Nephron (organoid): Measurements from ENCODE around the gene TTC9C.

ENCODE experiments used
- H3K27ac Mint-ChIP-seq, 3 experiments: 2 replicates each; pipeline ENCODE4 v1.8.0; 2020; ENCODE audit warnings: mixed read lengths in 3 of 3, mild to moderate bottlenecking in 2 of 3, moderate library complexity in 1 of 3
- H3K27me3 Mint-ChIP-seq: 2 replicates; pipeline ENCODE4 v1.8.0; 2021; ENCODE audit warnings: low read depth, mild to moderate bottlenecking, moderate library complexity, mixed read lengths
- H3K36me3 Mint-ChIP-seq: 2 replicates; pipeline ENCODE4 v1.8.0; 2020; ENCODE audit warnings: low read depth, mixed read lengths
- H3K4me1 Mint-ChIP-seq: 2 replicates; pipeline ENCODE4 v1.8.0; 2020; ENCODE audit warnings: mixed read lengths
- H3K4me3 Mint-ChIP-seq, 3 experiments: 2 replicates each; pipeline ENCODE4 v1.8.0; 2020; ENCODE audit warnings: mild to moderate bottlenecking in 3 of 3, mixed read lengths in 3 of 3, moderate library complexity in 2 of 3
- H3K9me3 Mint-ChIP-seq: 2 replicates; pipeline ENCODE4 v1.8.0; 2020; ENCODE audit warnings: mixed read lengths
- TF ChIP-seq, protein P1 (sequence below), 3 experiments: fragments of 200-600 bp; sonication (generic); IDR thresholded peaks; one replicate each; pipeline ENCODE4 v1.5.0; 2021; ENCODE audit warnings: antibody characterized with exemption in 3 of 3; ENCODE audit not compliant: unreplicated experiment in 3 of 3

The TTC9C gene

DNA sequence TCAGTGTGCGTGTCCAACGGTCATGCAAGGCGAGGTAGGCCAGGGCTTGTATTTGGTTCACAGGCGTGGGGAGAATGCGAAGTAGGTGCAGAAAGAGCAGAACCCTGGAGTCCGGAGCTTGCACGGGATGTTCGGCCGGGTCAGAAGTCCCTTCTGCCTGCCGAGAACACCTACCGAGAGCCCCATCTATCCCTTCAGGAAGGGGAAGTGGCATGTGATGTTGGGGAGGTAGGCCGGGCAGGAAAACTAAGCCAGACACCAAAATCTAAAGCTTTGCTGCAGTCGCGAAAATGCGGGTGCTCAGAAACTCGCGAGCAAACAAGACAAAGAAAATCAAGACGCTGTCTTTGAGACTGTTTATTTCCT lies 42.5 kb downstream of the TTC9C start:
- no peaks in the 10 kb centered on the region for H3K9me3 Mint-ChIP-seq
- H3K27ac Mint-ChIP-seq: peak overlapping the region; percentile 99
- peak overlapping the region; percentile 88 to 95 (median 94) for H3K4me3 Mint-ChIP-seq
- H3K36me3 Mint-ChIP-seq: peaks cover 24% of the 10 kb centered on the region
- H3K4me1 Mint-ChIP-seq: peaks cover 16% of the 10 kb centered on the region
- TF ChIP-seq, protein P1, sequence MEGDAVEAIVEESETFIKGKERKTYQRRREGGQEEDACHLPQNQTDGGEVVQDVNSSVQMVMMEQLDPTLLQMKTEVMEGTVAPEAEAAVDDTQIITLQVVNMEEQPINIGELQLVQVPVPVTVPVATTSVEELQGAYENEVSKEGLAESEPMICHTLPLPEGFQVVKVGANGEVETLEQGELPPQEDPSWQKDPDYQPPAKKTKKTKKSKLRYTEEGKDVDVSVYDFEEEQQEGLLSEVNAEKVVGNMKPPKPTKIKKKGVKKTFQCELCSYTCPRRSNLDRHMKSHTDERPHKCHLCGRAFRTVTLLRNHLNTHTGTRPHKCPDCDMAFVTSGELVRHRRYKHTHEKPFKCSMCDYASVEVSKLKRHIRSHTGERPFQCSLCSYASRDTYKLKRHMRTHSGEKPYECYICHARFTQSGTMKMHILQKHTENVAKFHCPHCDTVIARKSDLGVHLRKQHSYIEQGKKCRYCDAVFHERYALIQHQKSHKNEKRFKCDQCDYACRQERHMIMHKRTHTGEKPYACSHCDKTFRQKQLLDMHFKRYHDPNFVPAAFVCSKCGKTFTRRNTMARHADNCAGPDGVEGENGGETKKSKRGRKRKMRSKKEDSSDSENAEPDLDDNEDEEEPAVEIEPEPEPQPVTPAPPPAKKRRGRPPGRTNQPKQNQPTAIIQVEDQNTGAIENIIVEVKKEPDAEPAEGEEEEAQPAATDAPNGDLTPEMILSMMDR (IDR thresholded peaks at IDR 0.05; ENCODE audit: unreplicated experiment in 3 of 3): no peak
- peaks cover 3% of the 10 kb centered on the region for H3K27me3 Mint-ChIP-seq

DNA sequence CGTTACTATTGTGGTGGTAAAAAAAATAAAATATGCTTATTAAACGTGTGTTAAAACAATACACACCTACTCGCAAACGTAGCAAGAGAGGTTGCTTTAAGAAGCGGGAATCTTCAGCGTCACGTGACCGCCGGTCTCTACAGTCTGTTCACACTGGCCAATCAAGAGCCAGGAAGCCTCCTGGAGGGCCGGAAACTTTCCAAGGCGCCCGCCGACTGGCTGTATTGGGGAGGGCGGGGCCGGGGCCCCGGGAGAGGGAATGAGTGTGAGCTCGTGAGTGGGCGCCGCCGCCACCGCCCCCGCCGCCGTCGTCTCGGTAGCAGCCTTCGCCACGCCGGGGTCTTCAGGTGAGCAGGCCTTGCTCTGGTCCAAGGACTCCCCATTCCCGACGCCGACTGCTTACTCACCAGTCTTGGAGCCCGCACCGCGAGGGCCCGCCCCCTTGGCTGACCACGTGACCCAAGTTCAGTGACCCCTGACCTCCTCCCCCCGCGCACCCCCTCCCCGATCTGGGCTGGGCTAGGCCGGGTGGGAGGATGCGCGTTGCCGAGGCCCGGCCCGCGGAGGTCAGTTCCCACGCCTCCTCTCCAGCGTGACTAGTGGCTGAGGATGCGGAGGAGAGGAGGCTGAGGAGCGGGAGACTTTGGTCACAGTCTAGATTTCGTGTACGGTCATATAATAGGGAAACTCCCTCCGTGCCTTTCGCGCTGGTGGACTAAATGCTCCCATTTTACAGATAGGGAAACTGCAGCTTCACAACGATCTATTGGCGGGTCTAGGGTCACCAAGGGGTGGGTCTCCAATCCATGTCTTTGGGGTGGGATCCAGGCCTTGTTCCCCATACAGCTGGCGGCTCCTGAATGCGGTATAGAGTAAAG lies 43.1 kb downstream of the TTC9C start, which contains the start of gene TAF6L:
Gene TAF6L (plus strand): TSS at position 253 of the 878 bp plus-strand sequence. CDS start 4,388 bp downstream, outside the sequence.
- H3K4me1 Mint-ChIP-seq: peaks cover 16% of the 10 kb centered on the region
- peak within 1 kb of the TSS; percentile 99 for H3K27ac Mint-ChIP-seq
- H3K36me3 Mint-ChIP-seq: peaks cover 25% of the 10 kb centered on the region
- H3K4me3 Mint-ChIP-seq: peak within 1 kb of the TSS; percentile 88 to 95 (median 94)
- H3K27me3 Mint-ChIP-seq: peaks cover 3% of the 10 kb centered on the region
- H3K9me3 Mint-ChIP-seq: no peaks in the 10 kb centered on the region
- TF ChIP-seq, protein P1 (IDR thresholded peaks at IDR 0.05; ENCODE audit: unreplicated experiment in 3 of 3): no peak

DNA sequence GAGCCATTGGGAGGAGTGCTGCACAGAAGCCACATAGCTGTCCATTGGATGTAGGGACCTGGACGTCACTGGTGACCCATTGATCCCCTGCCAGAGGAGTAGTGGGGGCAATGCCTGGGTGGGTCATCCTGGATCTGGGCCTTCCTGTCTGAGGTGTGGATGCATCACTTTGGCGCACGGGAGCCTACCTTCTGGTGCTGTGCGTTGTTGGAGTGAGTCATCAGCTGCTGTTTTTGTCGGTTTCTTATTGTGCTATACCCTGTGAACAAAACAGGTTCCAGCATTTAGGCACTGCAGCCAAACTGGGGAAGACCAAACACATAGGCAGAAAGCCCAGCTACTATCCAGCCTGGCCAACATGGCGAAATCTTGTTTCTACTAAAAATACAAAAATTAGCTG lies 46.1 kb downstream of the TTC9C start:
- peaks cover 16% of the 10 kb centered on the region for H3K4me1 Mint-ChIP-seq
- H3K36me3 Mint-ChIP-seq: peaks cover 35% of the 10 kb centered on the region
- H3K27me3 Mint-ChIP-seq: peaks cover 3% of the 10 kb centered on the region
- H3K9me3 Mint-ChIP-seq: no peaks in the 10 kb centered on the region
- peak overlapping the region in 2 of 3 experiments; percentile 53 to 58 for H3K4me3 Mint-ChIP-seq
- TF ChIP-seq, protein P1 (IDR thresholded peaks at IDR 0.05; ENCODE audit: unreplicated experiment in 3 of 3): no peak
- no peak overlapping the region for H3K27ac Mint-ChIP-seq

DNA sequence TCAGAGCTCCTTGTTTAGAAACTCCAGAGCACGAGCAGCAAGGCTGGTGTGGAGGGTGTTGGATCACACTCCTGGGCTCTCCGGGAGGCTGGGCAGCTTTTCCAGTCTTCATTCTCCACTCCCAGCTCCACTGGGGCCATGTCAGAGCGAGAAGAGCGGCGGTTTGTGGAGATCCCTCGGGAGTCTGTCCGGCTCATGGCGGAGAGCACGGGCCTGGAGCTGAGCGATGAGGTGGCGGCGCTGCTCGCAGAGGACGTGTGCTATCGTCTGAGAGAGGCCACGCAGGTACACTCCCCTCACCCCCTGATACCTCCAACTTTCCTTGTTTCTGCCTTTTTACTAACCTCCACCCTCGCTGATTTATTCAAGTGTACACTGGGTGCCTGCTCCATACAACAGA lies 47.4 kb downstream of the TTC9C start:
- Mint-ChIP-seq H3K4me3 (peak overlapping the region in 1 of 3 experiments; percentile 65), H3K36me3 (peaks cover 41% of the 10 kb centered on the region), H3K4me1 (peaks cover 6% of the 10 kb centered on the region), H3K9me3 (no peaks in the 10 kb centered on the region), H3K27me3 (peaks cover 3% of the 10 kb centered on the region), H3K27ac (peak overlapping the region in 2 of 3 experiments; percentile 31 to 44)
- TF ChIP-seq, protein P1 (IDR thresholded peaks at IDR 0.05; ENCODE audit: unreplicated experiment in 3 of 3): no peak

DNA sequence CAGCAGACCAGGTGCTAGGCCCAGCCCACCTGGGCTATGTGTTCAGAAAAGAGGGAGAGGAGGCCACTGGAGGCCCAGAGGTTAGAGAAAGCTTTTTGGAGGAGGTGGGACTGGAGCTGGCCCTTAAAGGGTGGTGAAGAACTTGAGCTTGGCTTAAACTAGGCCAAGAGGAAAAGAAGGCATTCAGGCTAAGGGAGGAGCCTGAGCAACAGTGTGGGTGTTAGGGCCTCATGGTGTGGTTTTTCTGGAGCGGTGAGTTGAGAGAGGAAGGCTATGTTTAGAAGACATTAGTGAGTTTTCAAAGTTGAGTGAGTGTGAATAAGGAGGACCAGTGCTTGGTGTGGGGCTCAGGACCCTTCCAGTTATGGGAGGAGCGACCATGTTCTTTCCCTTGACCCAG lies 49.1 kb downstream of the TTC9C start:
- Mint-ChIP-seq H3K27ac (no peak overlapping the region), H3K4me1 (no peaks in the 10 kb centered on the region), H3K36me3 (peaks cover 50% of the 10 kb centered on the region), H3K9me3 (no peaks in the 10 kb centered on the region), H3K4me3 (no peak overlapping the region), H3K27me3 (no peaks in the 10 kb centered on the region)
- TF ChIP-seq, protein P1 (IDR thresholded peaks at IDR 0.05; ENCODE audit: unreplicated experiment in 3 of 3): no peak
